GM10266 (cell line): ENCODE results near the gene REN.

Source experiments
- DNase-seq: peaks from one replicate; pipeline ENCODE4 v3.0.0; 2012; ENCODE audit errors: extremely low spot score
- TF ChIP-seq, protein P1 (sequence below): IDR thresholded peaks from 2 replicates; pipeline ENCODE4 v1.5.1; 2012; ENCODE audit warnings: mild to moderate bottlenecking, low read depth; ENCODE audit not compliant: control insufficient read depth, insufficient read depth; ENCODE audit errors: missing control alignments

Gene REN

DNA sequence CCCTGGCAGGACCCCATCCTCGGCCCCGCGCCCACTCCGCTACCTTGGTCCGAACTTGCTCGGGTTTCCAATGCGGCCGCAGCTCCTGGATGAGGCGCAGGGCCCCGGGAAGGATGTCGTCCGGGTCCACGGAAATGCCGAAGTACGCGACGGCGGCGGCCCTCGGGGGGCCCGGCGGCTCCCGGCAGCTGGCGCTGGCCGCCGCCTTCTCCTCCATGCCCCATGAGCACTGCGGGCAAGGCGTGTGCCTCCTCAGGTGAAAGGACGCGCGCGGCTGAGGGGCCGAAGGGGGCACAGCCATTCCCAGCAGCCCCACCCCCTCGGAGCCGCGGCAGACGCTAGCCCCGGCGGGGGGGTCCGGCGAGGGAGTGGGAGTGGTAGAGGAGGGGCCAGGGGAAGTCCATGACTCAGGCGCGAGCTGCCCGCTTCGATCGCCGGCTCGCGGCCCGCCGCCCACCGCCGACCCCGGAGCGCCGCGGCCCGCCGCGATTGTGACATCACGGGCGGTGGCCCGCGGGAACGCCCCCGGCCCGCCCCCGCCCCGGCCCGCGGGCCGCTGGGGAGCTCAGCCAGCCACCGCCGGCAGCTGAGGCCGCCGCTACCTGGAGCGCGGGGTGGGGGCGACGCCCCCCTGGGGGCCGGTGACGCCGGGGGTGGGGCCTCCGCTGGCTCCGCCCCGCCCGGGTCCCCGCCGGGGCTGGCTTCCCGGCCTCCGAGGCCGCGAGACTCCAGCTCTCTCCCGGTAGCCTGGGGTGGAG, 14.4 kb downstream of the REN start, which contains the start of gene ETNK2:
Gene ETNK2, minus strand, starts transcription at position 493 of the 758 bp plus-strand sequence. Its CDS starts 192 bp downstream, at position 301.
- peak; percentile 65 for DNase-seq

DNA sequence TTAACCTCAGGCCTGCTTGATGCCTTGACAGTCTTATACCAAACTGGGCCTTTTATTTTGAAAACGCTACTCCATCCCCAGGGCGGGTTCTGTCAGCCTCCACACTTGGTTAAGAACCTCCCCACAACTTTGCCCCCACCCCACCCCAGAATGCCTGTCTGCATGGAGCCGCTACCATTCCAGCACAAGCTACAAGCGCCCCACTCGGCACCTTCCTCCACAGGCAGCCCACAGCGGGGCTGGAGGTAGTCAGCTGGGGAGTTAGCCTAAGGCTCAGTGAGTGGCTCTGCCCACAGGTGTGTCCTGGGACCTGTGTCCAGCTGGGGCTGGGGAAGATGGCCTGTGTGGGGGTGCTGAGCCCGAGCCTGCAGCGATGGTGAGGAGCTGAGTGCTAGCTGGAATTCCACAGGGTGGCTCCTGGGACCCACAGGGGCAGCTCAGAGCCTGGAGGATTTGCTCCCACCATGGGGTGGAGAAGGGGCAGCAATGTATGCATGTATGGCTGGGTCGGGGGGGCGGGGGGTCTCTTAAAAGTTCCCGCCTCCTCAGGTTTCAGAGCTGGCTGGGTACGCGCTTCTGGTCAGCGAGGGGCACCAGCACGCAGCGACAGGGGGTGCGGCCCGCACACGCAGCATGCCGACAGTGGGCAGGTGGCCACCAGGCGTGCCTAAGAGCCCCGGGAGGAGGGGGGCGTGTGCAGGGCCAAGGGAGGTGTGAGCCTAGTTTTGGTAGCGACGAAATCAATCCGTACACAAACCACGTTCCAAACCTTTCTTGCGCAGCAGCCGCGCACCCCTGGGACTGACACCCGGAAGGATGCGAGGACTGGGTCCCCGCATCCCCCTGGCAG, 15.2 kb downstream of the REN start:
- DNase-seq = no peak
- TF ChIP-seq, protein P1, sequence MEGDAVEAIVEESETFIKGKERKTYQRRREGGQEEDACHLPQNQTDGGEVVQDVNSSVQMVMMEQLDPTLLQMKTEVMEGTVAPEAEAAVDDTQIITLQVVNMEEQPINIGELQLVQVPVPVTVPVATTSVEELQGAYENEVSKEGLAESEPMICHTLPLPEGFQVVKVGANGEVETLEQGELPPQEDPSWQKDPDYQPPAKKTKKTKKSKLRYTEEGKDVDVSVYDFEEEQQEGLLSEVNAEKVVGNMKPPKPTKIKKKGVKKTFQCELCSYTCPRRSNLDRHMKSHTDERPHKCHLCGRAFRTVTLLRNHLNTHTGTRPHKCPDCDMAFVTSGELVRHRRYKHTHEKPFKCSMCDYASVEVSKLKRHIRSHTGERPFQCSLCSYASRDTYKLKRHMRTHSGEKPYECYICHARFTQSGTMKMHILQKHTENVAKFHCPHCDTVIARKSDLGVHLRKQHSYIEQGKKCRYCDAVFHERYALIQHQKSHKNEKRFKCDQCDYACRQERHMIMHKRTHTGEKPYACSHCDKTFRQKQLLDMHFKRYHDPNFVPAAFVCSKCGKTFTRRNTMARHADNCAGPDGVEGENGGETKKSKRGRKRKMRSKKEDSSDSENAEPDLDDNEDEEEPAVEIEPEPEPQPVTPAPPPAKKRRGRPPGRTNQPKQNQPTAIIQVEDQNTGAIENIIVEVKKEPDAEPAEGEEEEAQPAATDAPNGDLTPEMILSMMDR = no peak

More for the DNA sequence above, 14.4 kb downstream of the REN start, which contains the start of gene ETNK2:
- TF ChIP-seq, protein P1 = no peak

DNA sequence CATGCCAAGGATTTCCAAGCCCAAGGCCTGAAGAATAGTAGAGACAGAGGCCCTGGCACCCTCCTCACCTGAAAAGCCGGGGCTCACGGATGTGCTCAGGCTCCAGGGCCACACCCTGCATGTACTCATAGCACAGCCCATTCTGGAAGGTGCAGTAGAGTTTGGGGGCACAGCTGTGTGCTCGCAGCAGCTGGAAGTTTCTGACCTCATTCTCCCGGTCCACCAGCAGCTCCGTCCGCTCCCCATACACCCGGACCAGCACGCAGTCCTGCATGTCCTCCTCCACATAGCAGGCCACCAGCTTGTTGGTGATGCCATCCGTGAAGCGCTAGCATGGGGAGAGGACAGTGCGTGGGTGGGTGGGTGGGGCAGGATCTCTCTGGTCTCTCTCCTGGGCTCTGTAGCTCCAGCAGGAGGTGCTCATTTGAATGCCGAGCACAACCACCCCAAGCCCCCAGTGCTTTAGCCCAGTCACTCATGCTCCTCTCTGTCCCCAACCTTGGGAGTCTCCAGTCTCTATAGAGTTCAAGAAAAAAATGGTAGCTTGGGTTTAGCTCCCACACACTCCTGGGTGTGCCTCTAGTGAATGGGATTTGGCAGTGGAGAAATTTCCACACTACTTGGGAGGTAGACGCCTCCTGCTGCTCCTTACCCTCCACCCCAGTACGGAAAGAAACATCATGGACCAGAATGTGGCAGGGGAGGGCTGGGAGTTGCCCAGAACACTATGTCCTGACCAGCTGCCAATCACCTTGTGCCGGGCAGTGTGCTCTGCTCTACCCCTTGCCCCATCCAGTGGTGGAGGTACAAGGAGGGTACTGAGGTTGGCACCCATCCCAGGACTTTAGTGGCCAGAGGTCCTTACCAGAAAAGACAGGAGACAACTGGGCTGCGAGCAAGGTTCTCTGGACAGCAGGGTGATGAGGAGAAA, 16.2 kb downstream of the REN start:
- TF ChIP-seq, protein P1 = no peak
- no peak for DNase-seq

DNA sequence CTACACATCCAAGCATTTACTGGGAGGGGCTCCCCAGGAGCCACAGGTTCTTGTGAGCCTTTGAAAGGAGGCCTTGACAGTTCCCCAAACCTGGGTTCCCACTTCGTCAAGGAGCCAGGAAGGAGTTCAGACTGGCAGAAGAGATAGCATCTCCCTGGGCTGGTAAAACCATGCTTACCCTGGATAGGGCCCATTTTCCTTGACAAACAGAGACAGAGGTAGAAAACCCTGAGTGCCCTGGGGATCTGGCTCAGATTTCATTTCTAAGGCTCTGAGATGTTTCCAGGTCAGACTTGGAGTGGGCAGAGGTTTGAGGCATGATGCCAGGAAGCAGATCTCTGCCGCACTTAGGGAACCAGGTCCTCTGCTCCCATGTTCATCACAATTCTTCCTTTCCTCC, 17.0 kb downstream of the REN start:
- TF ChIP-seq, protein P1 = no peak
- no peak for DNase-seq

DNA sequence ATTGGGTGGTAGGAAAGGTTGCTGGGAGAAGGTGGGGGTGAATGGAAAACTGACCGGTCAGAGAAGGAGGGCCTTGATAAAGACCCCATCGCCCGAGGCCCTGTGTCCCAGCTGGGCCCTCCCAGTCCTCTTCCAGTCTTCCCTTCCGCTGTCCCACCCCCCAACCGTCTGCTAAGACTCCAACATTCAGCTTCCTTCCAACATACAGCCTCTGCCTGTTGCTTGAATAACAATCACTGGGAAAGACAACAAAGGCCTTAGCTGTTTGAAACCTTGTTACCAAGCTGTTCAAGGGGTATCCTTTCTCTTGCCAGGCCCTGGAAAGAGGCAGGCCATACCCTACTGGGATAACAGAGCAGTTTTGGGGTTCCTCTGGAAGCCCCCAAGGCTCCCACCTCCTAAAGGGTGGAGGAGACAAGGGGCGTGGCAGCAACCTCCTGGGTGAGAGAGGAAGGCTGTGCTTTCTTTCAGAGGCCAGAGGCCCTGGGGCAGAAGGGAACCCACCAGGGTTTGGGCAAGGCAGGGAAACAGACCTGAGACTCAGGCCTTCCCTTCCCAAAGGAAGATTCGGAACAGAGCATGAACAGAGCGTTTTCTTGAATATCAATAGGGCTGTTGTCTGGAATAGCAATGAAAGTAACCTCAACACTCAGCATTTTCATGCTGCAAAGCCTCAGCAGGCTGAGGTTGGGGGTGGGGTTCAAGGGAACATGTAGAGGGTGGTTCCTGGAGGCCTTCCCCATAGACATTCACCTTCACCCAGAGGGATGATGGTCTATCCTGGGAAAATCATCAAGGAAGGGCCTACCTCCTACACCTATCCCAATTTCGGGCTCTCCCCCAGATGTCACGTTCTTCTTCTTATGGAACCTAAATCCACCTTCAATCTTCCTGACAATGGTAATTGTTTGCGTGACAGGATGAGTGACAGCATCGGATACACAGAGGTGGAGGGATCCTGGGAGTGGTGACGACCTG, 18.4 kb downstream of the REN start:
- TF ChIP-seq, protein P1 = no peak

DNA sequence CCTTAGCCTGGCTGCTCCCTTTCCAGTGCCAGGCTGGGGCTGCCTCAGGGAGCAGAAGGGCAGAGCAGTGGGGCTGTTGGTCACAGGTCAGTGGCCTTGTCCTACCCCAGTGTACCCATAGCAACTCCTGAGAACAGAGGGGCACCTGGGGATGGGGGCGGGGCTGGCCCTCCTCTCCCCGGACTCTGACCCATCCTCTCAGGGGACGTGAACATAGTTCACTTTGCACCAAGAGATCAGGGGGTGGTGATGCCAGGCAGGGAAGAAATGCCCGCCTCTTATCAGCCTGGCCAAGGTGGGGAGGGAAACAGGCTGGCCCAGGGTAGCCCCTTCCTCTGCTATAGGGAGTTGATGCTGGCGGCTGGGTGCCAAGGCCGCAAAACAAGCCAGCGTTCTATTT, 19.2 kb downstream of the REN start:
- TF ChIP-seq, protein P1 = no peak

More for the DNA sequence above, 18.4 kb downstream of the REN start:
- DNase-seq = no peak

More for the DNA sequence above, 19.2 kb downstream of the REN start:
- DNase-seq = no peak
